ENCODE results near the gene PDLIM5. TPM values are rescaled to one million over a fixed set of nuclear protein-coding genes. Genes with fewer than 3 reads are reported as not detected.

PDLIM5 gene
- total RNA-seq, 1 experiment from 2014 or later: 58.0 TPM

- H4K20me1 ChIP-seq (ENCODE audit: control insufficient read depth, insufficient read depth, insufficient read length): no peaks in the 10 kb centered on the region
- no peak for TF ChIP-seq CTCF (conservative IDR thresholded peaks at IDR 0.05)
- Mint-ChIP-seq H3K27me3 (ENCODE audit: low read depth) (no peaks in the 10 kb centered on the region), H3K27ac (no peak overlapping the region), H3K9me3 (no peaks in the 10 kb centered on the region), H3K4me3 (no peak overlapping the region), H3K36me3 (ENCODE audit: insufficient read depth in 1 of 3, low read depth in 3 of 3) (no peaks in the 10 kb centered on the region), H3K4me1 (peaks cover 7 to 8% of the 10 kb centered on the region in 2 experiments)
- H3K27me3 ChIP-seq (ENCODE audit: insufficient read depth, low read length): no peaks in the 10 kb centered on the region
- H2BK5ac ChIP-seq (ENCODE audit: insufficient read length, low read length): no peak overlapping the region
- H3K9ac ChIP-seq (ENCODE audit: extremely low read depth, insufficient read length, low read length): no peak overlapping the region
- no peak overlapping the region for H2AK5ac ChIP-seq (ENCODE audit: insufficient read length, low read length)
- no peak overlapping the region for H4K8ac ChIP-seq (replicated peaks; ENCODE audit: insufficient read length, low read depth, low read length)
- H3K9me3 ChIP-seq (ENCODE audit: control insufficient read depth, low read depth, low read length): no peaks in the 10 kb centered on the region
- no peak overlapping the region for H3K18ac ChIP-seq (ENCODE audit: insufficient read length, low read depth, low read length)
- peaks cover 3% of the 10 kb centered on the region for H3K79me1 ChIP-seq (ENCODE audit: insufficient read depth, low read depth, low read length, poor library complexity, severe bottlenecking)
- no peak overlapping the region for H3T11ph ChIP-seq (ENCODE audit: low read length)
- H3K14ac ChIP-seq (ENCODE audit: insufficient read depth, low read length): no peak overlapping the region
- no peak overlapping the region for H2BK15ac ChIP-seq (ENCODE audit: low read depth, low read length)
- H2BK120ac ChIP-seq (ENCODE audit: low read depth, low read length, poor library complexity, severe bottlenecking): no peak overlapping the region
- no peaks in the 10 kb centered on the region for H3K4me1 ChIP-seq (ENCODE audit: insufficient read depth, low read length)
- H2BK12ac ChIP-seq (ENCODE audit: insufficient read length, low read depth, low read length): no peak overlapping the region
- no peak overlapping the region for H2AFZ ChIP-seq (ENCODE audit: low read length)
- H3K23me2 ChIP-seq (ENCODE audit: insufficient read length, low read depth, low read length, poor library complexity, severe bottlenecking): no peaks in the 10 kb centered on the region
- H3K27ac ChIP-seq (ENCODE audit: insufficient read length, low read depth, low read length): no peak overlapping the region
- H3K79me2 ChIP-seq (ENCODE audit: insufficient read depth, low read length): no peaks in the 10 kb centered on the region
- H3K4me2 ChIP-seq (ENCODE audit: insufficient read depth, insufficient read length, low read length): no peak overlapping the region
- no peak overlapping the region for H3K23ac ChIP-seq (ENCODE audit: insufficient read length, low read depth, low read length)
- H4K5ac ChIP-seq (ENCODE audit: insufficient read length, low read depth, low read length): no peak overlapping the region
- H3K4ac ChIP-seq (ENCODE audit: low read depth, low read length): no peak overlapping the region
- DNase-seq: no peak
- no CpG with 5 or more reads among the region's 2 CpGs for WGBS (ENCODE audit: extremely low coverage, insufficient read length, low lambda C conversion rate)
- H3K56ac ChIP-seq (ENCODE audit: insufficient read length, low read depth, low read length): no peak overlapping the region
- H4K91ac ChIP-seq (ENCODE audit: insufficient read length, low read depth, low read length): no peak overlapping the region
- H2BK20ac ChIP-seq (ENCODE audit: low read depth, low read length, poor library complexity, severe bottlenecking): no peak overlapping the region
These were observed 33.1 kb downstream of the PDLIM5 start for GRCh38 chr4:94484818-94485217.

Measured in H9 (cell line).